T-helper 1 cell treated with Interleukin-12 subunit alpha and Interleukin-12 subunit beta and Interleukin-4 antibody, amounts not matched to agents 30 μg/mL and 1 μg/mL, for 36 hours (primary cell): ENCODE data around the gene DNAH11.

Source experiments
- H3K27ac Mint-ChIP-seq: one replicate; pipeline ENCODE4 v1.8.0; 2021; ENCODE audit warnings: mild to moderate bottlenecking, mixed read lengths
- H3K27me3 Mint-ChIP-seq: one replicate; pipeline ENCODE4 v1.8.0; 2021; ENCODE audit warnings: low read depth, mixed read lengths
- H3K36me3 Mint-ChIP-seq: one replicate; pipeline ENCODE4 v1.8.0; 2021; ENCODE audit warnings: low read depth, mixed read lengths
- H3K4me1 Mint-ChIP-seq: one replicate; pipeline ENCODE4 v1.8.0; 2021; ENCODE audit warnings: low read depth, mixed read lengths
- H3K4me3 Mint-ChIP-seq: one replicate; pipeline ENCODE4 v1.8.0; 2021; ENCODE audit warnings: mild to moderate bottlenecking, moderate library complexity, mixed read lengths
- H3K9me3 Mint-ChIP-seq: one replicate; pipeline ENCODE4 v1.8.0; 2021; ENCODE audit warnings: mixed read lengths

The DNAH11 gene

DNA sequence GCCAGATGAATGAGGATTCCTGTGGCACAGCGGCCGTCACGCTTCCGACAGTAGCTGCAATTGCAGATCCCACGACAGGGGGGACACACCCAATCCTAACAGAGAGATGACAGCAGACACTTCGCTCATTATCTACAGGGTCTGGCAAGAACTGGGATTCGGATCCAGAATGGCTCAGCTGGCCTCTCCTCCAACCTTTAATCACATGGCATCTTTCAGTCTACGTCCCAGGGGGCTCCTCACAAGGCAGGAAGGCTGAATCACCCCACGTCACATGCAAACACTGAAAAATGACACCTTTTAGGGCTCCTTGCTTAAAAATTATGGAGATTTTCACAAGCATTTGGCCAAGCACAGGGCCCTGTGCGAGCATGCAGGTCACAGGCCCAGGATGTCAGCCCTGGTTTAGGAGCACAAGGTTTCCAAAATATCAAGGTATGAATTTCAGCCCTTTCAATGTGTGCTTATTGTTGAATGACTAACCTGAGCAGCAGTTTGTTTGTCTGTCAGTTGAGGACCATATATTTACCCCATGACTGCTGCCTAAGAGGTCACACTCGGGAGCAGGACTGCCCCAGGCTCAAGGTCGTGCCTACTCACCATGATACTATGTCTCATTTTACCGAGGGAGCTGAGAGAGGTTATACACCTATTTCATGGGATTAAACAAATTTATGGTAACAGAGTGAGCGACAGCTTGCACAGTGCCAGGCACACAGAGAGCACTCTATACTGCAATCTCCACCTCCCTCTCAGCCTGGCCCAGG, 360.4 kb downstream of the DNAH11 start:
- Mint-ChIP-seq H3K4me3 (no peak overlapping the region), H3K27ac (no peak overlapping the region), H3K4me1 (peaks cover 12% of the 10 kb centered on the region), H3K36me3 (peaks cover 33% of the 10 kb centered on the region), H3K9me3 (peaks cover 4% of the 10 kb centered on the region), H3K27me3 (no peaks in the 10 kb centered on the region)

DNA sequence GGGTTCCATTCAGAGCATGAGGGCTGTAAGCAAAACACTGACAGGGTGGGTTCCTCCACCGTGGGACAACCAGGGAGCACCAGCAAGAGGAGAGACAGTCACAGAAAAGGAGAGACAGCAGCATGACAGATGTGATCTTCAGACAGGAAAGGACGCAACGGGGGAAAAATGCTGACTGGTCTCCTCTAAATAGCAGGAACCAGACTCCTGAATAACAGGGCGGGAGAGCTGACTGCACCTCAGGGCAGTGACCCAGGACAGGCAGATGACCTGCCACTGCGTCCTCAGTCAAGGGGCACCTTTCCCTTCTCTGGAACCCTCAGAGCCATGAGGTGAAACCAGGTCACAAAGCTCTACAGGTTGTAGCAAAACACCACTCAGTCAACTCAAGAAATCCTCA, 365.9 kb downstream of the DNAH11 start:
- peaks cover 19% of the 10 kb centered on the region for H3K36me3 Mint-ChIP-seq

DNA sequence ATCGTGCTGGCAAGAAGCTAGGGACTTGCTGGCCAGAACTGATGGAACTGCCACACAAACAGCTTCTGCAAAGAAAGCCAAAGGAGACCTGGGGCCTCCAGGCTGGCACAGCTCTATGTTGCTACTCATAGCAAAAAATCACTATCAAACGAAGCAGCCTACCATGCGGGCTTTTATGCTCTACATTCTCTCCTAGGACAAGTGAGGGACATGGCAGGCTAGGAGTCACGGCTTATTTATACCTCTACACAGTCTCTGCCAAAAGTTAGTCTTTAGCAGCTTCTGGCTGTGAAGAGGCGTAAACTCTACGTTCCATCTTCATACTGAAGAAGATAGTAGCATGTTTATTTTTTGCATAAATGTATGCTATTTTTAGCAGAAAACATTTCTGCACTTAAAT, 367.4 kb downstream of the DNAH11 start:
- no peaks in the 10 kb centered on the region for H3K27me3 Mint-ChIP-seq
- no peaks in the 10 kb centered on the region for H3K9me3 Mint-ChIP-seq
- no peaks in the 10 kb centered on the region for H3K4me1 Mint-ChIP-seq
- no peak overlapping the region for H3K27ac Mint-ChIP-seq
- H3K36me3 Mint-ChIP-seq: peaks cover 24% of the 10 kb centered on the region
- no peak overlapping the region for H3K4me3 Mint-ChIP-seq

More for the DNA sequence above, 365.9 kb downstream of the DNAH11 start:
- H3K4me1 Mint-ChIP-seq: no peaks in the 10 kb centered on the region
- no peak overlapping the region for H3K27ac Mint-ChIP-seq
- no peaks in the 10 kb centered on the region for H3K27me3 Mint-ChIP-seq
- no peaks in the 10 kb centered on the region for H3K9me3 Mint-ChIP-seq
- H3K4me3 Mint-ChIP-seq: no peak overlapping the region

DNA sequence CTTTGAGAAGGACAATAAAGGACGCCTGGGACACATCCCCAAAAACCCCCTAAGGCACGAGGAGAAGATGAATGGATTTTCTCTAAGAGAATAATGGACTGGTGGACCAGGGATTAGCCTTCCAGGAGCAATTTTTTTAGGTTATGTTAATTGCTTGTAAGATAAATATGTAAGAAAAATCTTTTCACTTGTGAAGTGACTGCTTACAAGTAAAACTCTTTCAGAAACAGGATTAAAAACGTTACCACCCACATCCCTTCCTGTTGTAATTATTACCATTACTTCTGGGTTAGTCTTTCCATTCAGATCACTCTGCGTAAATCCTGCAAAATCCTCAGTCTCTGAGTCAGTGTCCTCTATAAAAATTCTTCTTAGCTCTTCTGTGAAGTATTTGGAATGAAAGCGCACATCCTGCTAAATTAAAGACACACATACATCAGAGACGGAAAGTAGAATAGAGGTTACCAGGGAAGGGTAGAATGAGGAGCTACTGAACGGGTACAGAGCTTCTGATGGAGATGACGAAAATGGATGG, 368.6 kb downstream of the DNAH11 start:
- no peaks in the 10 kb centered on the region for H3K27me3 Mint-ChIP-seq
- H3K9me3 Mint-ChIP-seq: no peaks in the 10 kb centered on the region
- no peaks in the 10 kb centered on the region for H3K4me1 Mint-ChIP-seq
- H3K4me3 Mint-ChIP-seq: no peak overlapping the region
- H3K36me3 Mint-ChIP-seq: peaks cover 22% of the 10 kb centered on the region
- H3K27ac Mint-ChIP-seq: no peak overlapping the region

DNA sequence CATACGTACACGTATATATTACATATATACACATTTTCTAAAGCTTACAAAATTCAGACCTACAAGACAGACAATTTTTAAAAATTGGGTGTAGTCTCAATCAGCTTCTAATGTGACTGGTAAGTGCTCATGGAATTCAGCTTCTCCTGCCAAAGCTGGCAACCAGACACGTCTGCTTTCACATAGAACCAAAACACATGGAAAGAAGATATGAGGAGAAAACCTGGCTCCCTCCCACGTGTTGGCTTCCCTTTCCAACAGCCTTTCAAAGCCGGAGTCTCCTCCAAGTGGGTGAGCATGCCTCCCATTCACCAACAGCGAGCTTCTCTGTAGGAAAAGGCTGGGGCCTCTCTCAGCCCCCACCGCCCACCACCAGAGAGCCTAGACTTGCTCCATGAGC, 369.5 kb downstream of the DNAH11 start:
- Mint-ChIP-seq H3K27ac (no peak overlapping the region), H3K27me3 (no peaks in the 10 kb centered on the region), H3K4me3 (no peak overlapping the region), H3K36me3 (peaks cover 20% of the 10 kb centered on the region), H3K4me1 (no peaks in the 10 kb centered on the region), H3K9me3 (no peaks in the 10 kb centered on the region)

DNA sequence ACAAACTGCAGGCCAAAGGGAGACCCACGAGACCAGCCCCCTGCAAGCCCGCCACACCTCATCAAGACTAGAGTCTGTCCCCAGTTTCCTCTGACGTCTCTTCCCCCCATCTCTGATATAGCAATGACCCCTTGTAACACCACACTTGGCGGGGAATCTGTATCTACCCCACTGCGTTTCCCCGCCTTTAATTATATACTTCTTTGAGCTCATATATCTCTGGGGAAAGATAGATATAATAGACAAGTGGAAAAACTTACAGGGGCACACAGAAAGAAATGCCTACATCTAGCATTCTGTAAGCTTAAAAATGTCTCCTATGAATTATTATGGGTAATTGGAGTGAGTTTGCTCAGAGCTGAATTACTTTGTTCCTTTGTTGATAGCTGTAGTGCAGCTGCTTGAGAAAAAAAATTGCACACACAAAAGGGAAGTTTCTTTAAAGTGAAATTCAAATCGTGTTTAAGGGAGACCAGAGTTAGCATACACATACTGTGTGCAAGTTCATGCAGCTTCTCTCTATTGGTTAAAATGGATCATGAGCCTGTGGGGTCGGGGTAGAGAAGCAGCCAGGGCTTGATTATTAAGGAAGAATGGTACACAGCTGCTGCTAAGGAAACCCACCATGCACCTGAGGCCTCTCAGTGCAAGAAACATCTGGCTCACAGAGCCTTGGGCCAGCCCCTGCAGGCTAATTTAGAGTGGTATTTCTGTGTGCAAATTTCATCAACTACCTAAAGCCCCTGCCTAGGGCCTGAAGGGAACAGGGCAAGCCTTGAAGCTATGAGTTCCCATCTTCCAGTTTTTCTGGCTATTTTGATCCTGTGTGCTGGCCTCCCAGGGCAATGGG, 370.3 kb downstream of the DNAH11 start:
- H3K4me3 Mint-ChIP-seq: no peak overlapping the region
- H3K27ac Mint-ChIP-seq: no peak overlapping the region
- H3K4me1 Mint-ChIP-seq: no peaks in the 10 kb centered on the region
- no peaks in the 10 kb centered on the region for H3K9me3 Mint-ChIP-seq
- H3K27me3 Mint-ChIP-seq: no peaks in the 10 kb centered on the region
- H3K36me3 Mint-ChIP-seq: peaks cover 20% of the 10 kb centered on the region

DNA sequence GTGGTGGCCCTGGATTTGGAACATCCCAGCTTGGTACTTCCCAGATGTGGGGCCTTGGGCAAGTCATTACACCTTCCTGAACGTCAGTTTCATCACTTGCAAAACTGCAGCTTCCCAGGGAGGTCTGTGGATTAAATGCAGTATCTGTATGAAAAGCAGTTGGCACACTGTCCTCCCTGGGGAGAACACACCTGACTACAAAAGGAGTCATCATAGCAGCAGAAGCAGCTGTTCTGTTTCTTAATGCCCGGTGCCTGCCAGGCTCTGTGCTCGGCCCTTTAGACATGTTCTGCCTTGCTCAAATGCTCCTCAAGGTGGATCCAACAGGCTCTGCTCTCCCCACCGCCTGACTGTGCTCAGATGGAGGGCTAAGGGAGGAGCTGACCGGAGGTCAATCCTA, 371.8 kb downstream of the DNAH11 start:
- no peak overlapping the region for H3K27ac Mint-ChIP-seq
- H3K4me1 Mint-ChIP-seq: no peaks in the 10 kb centered on the region
- peaks cover 16% of the 10 kb centered on the region for H3K36me3 Mint-ChIP-seq
- H3K27me3 Mint-ChIP-seq: no peaks in the 10 kb centered on the region
- no peak overlapping the region for H3K4me3 Mint-ChIP-seq
- H3K9me3 Mint-ChIP-seq: no peaks in the 10 kb centered on the region

DNA sequence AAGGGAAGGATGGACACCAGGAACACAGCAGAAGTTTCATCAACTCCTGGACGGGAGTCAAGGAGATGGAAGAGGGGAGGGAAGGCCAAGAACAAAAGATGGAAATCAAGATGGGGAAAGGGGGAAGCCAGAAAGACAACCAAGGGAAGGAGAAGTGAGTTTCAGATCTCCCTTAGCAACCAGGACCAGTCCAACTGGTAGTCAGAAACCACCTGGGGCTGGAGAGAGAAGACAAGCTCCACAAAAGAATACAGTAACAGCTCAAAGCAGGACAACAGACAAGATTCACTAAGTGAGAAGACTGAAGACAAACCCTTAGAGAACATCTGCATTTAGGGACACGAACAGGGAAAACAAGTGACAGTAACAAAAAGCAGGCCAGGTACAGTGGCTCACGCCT, 372.3 kb downstream of the DNAH11 start:
- H3K4me1 Mint-ChIP-seq: no peaks in the 10 kb centered on the region
- H3K36me3 Mint-ChIP-seq: peaks cover 16% of the 10 kb centered on the region
- no peaks in the 10 kb centered on the region for H3K9me3 Mint-ChIP-seq
- H3K27ac Mint-ChIP-seq: no peak overlapping the region
- no peak overlapping the region for H3K4me3 Mint-ChIP-seq
- H3K27me3 Mint-ChIP-seq: no peaks in the 10 kb centered on the region

DNA sequence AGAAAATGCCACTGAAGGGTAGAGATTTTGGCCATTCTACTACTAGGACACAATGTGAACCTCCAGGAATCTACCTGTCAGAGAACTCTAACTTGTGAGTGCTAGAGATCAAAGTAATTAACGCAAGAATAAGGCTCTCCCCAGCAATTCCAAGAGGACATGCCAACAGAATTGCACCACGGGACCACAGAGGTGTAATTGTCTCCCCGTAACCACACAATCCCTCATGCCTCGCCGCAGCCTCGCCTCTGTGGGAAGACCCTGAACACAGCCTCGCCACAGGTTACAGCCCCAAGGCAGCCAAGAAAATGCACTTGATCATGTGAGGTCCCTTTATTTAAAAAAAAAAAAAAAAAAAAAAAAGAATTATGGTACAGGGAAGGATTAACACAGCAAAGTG, 373.3 kb downstream of the DNAH11 start:
- no peaks in the 10 kb centered on the region for H3K4me1 Mint-ChIP-seq
- no peak overlapping the region for H3K27ac Mint-ChIP-seq
- no peaks in the 10 kb centered on the region for H3K9me3 Mint-ChIP-seq
- no peaks in the 10 kb centered on the region for H3K27me3 Mint-ChIP-seq
- H3K36me3 Mint-ChIP-seq: peaks cover 16% of the 10 kb centered on the region
- H3K4me3 Mint-ChIP-seq: no peak overlapping the region

DNA sequence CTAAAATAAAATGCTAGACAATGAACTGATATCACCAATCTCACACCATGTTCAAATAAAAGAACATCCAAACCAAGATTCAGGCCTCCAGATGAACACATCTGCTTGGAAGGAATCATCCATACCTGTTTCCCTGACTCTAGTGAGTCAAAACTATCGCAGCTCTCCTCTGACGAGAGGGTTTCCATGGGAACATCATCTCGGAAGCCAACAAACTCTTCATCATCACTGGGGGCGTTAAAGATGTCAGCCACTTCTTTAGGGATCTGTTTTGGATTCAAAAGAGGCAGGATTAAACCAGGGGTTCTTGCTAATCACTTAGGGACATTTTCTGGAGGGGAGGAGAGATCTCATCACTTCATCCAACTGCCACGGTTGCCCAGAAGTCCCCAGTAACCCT, 373.8 kb downstream of the DNAH11 start:
- no peaks in the 10 kb centered on the region for H3K27me3 Mint-ChIP-seq
- no peak overlapping the region for H3K27ac Mint-ChIP-seq
- peaks cover 16% of the 10 kb centered on the region for H3K36me3 Mint-ChIP-seq
- H3K4me1 Mint-ChIP-seq: no peaks in the 10 kb centered on the region
- no peak overlapping the region for H3K4me3 Mint-ChIP-seq
- H3K9me3 Mint-ChIP-seq: no peaks in the 10 kb centered on the region

DNA sequence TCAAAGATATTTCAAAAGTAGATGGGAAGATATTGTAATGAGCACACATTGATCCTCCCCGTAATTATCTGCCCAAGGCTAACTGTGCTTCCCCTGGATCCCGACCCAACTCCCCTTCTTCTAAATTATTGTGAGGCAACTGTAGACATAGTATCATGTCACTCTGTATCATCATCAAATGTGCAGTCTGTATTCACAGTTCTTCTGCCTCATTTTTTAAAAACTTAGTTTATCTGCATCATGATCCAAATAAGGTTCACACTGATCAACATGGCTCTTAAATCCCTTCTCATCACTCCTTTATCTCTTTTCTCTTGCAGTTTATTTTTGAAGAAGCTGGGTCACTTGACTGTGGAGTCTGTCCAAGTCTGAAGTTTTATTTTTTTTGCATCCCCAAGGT, 375.4 kb downstream of the DNAH11 start:
- Mint-ChIP-seq H3K9me3 (no peaks in the 10 kb centered on the region), H3K4me1 (no peaks in the 10 kb centered on the region), H3K4me3 (no peak overlapping the region), H3K27ac (no peak overlapping the region), H3K36me3 (peaks cover 12% of the 10 kb centered on the region), H3K27me3 (no peaks in the 10 kb centered on the region)

DNA sequence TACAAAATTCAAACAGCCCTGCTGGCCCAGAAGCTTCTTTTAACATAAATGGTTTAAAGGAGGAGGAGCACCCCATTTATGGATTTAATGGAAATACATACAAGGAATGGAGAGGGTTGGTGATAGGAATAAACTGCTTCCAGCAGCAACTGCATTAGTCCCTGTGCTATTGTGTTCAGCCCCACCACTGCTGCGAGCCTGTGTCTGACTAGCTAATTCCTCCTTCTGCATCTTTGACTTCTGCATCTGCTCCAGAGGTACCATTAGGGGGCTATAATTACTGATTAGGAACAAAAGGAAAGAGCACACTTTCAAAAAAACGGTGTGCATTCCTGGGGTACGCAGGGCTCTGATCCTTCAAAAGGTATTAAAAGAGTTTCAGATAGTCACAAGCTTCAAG, 378.1 kb downstream of the DNAH11 start:
- no peaks in the 10 kb centered on the region for H3K9me3 Mint-ChIP-seq
- no peaks in the 10 kb centered on the region for H3K27me3 Mint-ChIP-seq
- no peaks in the 10 kb centered on the region for H3K4me1 Mint-ChIP-seq
- no peaks in the 10 kb centered on the region for H3K36me3 Mint-ChIP-seq
- no peak overlapping the region for H3K4me3 Mint-ChIP-seq
- H3K27ac Mint-ChIP-seq: no peak overlapping the region

DNA sequence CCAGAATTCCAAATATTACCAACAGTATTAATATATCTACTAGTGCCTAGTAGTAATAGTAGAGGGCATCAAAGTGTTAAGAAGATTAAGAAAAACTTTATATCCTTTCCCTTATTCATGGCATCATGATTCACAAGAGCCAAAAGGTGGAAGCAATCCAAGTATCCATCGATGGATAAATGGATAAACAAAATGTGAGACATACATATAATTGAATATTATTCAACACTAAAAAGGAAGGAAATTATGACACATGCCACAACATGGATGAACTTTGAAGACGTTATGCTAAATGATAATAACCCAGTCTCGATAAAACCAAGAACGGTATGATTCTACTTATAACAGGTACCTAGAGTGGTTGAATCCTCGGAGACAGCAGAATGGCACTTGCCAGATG, 379.8 kb downstream of the DNAH11 start:
- Mint-ChIP-seq H3K4me3 (no peak overlapping the region), H3K27me3 (no peaks in the 10 kb centered on the region), H3K27ac (no peak overlapping the region)

DNA sequence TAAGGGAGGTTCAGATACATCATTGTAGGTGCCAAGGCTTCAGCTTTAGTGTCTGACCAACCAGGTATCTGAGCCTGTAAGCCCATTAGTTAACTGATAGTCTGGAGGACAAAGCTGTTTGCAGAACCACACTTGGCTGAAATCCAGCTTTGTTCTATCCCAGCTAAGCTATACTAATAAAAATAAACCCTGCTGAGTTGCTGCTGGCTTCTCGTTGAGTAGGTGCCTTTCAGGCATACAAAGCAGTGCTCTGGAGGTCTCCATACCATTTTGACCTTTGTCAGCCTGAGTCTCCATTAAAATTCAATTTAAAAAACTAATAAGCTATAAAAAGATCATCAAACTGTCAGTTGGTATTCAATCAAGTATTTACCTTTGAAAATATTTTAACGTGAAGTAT, 380.8 kb downstream of the DNAH11 start:
- Mint-ChIP-seq H3K27ac (no peak overlapping the region), H3K4me1 (peaks cover under 1% of the 10 kb centered on the region), H3K27me3 (no peaks in the 10 kb centered on the region), H3K36me3 (peaks cover 8% of the 10 kb centered on the region), H3K4me3 (no peak overlapping the region), H3K9me3 (peaks cover 3% of the 10 kb centered on the region)

More for the DNA sequence above, 379.8 kb downstream of the DNAH11 start:
- no peaks in the 10 kb centered on the region for H3K4me1 Mint-ChIP-seq
- H3K36me3 Mint-ChIP-seq: peaks cover 5% of the 10 kb centered on the region
- H3K9me3 Mint-ChIP-seq: no peaks in the 10 kb centered on the region

DNA sequence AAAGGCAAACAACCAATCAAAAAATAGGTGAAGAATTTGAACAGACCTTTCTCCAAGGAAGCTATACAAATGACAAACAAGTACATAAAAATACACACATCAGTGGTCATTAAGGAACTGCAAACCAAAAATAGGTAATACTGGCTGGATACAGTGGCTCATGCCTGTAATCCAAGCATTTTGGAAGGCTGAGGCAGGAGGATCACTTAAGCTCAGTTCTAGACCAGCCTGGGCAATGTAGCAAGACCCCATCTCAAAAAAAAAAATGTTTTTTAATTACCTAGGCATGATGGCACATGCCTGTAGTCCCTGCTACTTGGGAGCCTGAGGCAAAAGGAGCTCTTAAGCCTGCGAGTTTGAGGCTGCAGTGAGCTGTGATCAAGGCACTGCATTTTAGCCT, 383.6 kb downstream of the DNAH11 start:
- no peaks in the 10 kb centered on the region for H3K27me3 Mint-ChIP-seq
- no peak overlapping the region for H3K27ac Mint-ChIP-seq
- H3K4me3 Mint-ChIP-seq: no peak overlapping the region
- peaks cover 18% of the 10 kb centered on the region for H3K9me3 Mint-ChIP-seq
- peaks cover 5% of the 10 kb centered on the region for H3K4me1 Mint-ChIP-seq
- H3K36me3 Mint-ChIP-seq: peaks cover 25% of the 10 kb centered on the region
